IPS DF 19.7 (cell line): ENCODE results near the gene PIAS4.
A peak's percentile ranks its signal among the peaks of the same experiment; 100 is the strongest.

ENCODE experiments used
- DNase-seq: peaks from one replicate; pipeline ENCODE4 v3.0.0-alpha.2; 2013; ENCODE audit warnings: low read depth, low spot score

Gene PIAS4

DNA sequence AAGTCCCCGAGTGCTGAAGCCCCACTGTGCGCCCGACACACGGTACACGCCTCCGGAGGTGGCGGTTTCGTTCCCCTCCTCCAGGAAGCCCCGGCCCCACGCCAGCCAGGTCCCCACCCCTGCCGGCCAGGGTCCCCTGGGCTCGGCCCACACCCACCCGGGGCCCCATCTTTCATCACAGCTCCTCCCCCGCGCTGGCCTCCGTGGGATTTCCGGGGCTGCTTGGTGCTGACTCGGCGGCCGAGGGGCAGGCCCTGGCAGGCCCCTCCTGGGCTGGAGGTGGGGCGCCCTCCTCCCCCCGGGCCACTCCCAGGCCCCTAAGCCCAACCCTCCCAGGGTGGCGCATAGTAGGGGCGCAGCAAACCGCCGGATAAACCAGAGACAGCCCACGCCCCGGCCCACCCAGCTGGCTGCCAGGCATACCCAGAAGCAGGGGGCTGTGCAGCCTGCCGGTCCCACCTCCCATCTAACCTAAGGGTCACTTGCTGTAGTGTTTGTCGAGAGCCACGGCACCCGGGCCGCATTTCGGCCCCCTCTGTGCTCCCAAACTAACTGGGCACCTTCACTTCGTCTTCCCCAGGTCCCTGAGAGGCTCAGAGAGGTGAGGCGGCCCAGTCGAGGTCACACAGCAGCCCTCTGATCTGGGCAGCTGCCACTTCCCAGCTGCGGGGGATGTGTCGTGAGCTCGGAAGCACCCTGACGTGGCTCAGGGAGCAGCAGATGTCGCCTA lies 52.5 kb downstream of the PIAS4 start:
- DNase-seq, result no peak

DNA sequence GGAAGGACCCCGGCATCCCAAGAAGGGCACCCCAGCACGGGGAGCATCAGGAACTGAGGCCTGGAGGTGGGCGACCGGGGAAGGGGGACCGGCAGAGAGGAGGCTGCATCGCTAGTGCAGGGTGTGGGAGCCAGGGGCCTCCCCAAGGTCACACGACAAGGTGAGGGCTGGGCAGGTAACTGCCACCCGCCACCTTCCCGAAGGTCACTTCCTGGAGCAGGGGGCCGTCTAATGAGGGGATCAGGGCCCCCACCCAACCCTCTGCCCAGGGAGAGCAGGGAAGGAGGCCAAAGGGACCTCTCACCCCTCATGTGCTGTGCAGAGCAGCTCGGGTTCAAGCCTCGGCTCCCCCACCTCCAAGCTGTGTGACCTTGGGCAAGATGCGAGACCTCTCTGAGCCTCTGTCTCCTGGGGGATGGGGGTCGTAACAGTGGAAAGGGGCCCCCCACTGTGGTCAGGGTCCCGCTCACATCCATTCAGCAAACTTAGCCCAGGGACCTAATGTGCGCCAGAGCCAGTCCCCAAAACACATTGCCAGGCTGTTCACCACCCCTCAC lies 53.2 kb downstream of the PIAS4 start:
- DNase-seq, result no peak

- DNase-seq, result no peak
Measured at GRCh38 chr19:4061178-4061682, 53.7 kb downstream of the PIAS4 start.

DNA sequence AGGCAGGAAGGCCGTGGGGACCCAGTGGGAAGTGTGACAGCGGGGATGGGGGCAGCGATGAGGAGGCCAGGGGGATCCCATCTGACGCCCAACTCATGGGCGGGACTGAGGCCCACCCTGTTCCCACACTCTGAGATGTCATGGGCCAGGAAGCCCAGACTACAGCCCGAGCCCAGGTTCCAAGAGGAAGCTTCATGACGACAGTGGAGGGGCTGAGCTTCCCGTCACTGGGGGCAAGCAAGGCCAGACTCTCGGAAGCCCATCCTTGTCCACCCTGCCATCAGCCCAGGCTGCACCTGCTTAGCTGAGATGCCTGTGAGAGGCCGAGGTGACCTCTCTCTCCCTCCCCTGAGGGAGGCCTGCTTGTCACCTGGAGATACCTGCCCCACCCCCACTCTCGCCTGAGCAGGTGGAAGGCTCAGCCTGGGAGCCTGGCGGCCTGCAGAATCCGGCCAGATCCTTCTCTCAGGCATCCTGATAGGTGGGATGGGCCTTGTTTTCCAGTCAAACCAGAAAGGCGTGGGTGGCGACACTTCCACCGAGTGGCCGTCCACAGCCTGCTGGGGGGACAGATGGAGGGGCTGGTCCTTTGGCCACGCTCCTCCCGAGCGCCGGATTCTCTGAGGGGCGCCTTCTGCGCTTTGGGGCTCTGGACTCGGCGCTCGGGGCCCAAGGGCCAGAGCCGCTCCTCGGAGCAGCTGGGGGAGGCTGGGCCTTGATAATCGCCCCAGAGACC lies 54.3 kb downstream of the PIAS4 start:
- DNase-seq, result no peak

- no peak for DNase-seq
Measured at GRCh38 chr19:4062419-4063368, 55.2 kb downstream of the PIAS4 start.

- DNase-seq, result no peak
Measured at GRCh38 chr19:4063369-4064148, 56.0 kb downstream of the PIAS4 start.

- DNase-seq, result no peak
Measured at GRCh38 chr19:4064149-4064495, 56.6 kb downstream of the PIAS4 start.

DNA sequence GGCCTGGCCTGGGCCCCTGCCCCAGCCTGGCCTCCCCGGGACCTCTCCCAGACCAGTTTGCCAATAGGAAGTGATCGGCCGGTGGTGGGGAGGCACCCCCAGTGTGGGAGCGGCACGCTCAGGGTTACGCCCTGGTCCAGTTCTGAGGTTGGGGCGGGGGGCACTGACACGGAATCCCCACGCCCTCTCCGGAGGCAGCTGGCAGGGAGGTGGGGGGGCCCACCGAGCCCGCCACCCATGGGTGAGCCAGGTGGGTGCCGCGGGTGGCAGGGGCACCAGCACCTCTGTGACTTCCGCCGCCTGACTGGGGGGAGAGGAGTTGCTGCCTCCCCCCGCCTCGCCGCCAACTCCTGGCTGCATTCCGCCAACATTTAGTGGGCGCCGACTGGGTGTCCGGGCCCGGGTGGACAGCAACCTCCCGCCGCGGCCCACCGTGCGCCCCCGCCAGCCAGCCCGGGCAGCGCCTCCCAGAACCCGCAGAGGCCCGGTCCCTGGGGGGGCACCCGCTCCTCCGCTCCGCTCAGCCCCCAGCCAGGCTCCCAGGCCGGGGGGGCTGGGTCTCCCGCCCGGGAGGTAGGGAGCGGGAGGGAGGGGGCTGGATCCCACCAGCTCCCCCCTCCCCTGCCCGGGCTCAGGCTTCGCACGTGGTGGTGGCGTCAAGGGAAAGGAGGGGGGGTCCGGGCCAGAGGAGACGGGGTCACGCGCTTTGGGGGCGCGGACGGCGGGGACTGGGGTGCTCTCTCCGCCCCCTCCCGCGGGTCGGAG lies 57.1 kb downstream of the PIAS4 start:
- no peak for DNase-seq

DNA sequence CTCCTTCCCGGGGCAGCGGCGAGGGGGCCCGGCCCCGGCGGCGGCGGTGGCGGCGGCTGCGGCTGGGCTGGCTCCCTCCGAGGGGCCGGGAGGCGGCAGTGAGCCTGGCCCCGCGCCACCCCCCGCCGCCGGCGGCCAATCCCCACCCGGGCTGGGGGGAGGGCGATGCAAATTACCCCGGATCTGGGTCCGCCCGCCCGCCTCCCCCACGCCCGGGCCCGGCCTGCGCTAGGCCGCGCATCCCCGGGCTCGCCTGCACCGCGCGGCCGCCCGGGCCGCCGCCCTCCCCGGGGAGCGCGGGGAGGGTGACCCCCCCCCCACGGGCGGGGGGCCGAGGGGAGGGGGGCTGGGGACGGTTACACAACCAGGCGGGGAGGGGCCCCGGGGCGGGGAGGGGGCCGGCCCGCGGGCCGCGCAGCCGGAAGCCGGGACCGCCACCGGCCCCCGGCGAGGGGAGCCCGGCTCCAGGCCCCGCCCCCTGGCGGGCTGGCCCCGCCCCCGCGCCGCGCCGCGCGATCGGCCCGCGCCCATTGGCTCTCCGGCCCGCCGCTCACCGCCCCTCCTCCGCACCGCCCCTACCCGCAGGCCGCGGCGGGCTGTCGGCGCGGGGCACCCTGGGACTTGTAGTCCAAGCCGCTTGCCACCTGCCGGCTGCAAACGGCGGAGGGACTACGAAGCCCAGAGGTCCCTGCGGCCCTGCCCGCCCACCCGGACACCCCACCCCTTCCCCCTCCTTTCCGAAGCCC lies 58.1 kb downstream of the PIAS4 start:
- peak; percentile 84 for DNase-seq

DNA sequence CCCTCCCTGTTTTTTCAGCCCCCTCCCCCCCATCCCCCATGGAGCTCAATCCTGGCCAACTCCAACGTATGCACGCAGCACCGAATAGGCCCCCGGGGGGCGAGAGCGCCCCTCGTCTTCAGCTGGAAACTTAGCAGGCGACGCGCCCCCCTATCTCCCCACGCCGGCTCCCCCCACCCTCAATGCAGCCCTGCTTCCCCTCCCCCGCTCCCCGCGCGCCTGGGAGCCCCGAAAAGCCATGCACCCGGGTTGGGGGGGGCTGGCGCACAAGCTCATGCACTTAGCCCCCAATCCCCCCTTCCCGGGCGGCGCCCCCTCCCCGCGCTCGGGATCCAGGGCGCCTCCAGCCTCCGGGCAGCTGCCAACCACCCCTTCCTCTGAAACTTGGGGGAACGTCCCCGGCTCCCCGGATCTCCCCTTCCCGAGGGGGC lies 58.7 kb downstream of the PIAS4 start:
- no peak for DNase-seq

- DNase-seq, result no peak
Measured at GRCh38 chr19:4066682-4067395, 59.3 kb downstream of the PIAS4 start, which contains the start of gene ZBTB7A. TSS of gene ZBTB7A (minus strand) at chr19:4066899. CDS start at chr19:4055232, 11,667 bp downstream.

GRCh38 chr19:4067396-4068046 lies 60.0 kb downstream of the PIAS4 start:
- DNase-seq, result no peak

GRCh38 chr19:4068047-4068966 lies 60.8 kb downstream of the PIAS4 start:
- no peak for DNase-seq

- DNase-seq, result no peak
Measured at GRCh38 chr19:4069331-4069959, 61.9 kb downstream of the PIAS4 start.

DNA sequence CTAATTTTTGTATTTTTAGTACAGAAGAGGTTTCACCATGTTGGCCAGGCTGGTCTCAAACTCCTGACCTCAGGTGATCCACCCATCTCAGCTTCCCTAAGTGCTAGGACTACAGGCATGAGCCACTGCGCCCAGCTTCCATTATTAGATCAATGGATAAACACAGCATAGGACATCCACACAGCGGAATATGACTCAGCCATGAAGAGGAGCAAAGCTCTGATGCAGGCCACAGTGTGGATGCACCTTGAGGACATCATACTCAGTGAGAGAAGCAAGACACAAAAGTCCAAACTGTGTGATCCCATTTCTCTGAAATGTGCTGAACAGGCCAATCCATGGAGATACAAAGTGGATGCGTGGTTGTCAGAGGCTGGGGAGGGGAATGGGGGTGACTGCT lies 64.1 kb downstream of the PIAS4 start:
- DNase-seq, result no peak

GRCh38 chr19:4075373-4075772 lies 67.8 kb downstream of the PIAS4 start:
- DNase-seq, result no peak

- no peak for DNase-seq
Measured at GRCh38 chr19:4077007-4077374, 69.5 kb downstream of the PIAS4 start.
